Glomerular endothelial cell (primary cell): Measurements from ENCODE around the gene LIPM. TPM values are rescaled to one million over a fixed set of nuclear protein-coding genes. Genes with fewer than 3 reads are reported as not detected.

Experiments used
- total RNA-seq: library from RNA; depleted of rRNA; stranded (reverse); fragments of >200 nt; gene quantifications from 2 replicates; pipeline ENCODE4 v1.2.3, GENCODE V29; 2015

LIPM gene
- total RNA-seq, 1 donor from 2014 or later, result not detected

Other genes starting within 250 kb of the LIPM start
- gene RNLS, start 219.4 kb upstream of the LIPM start, total RNA-seq, result 1.5 and 5.9 TPM in 2 replicates
- gene LIPJ, start 216.0 kb upstream of the LIPM start, total RNA-seq, result not detected in 2 replicates
- 0.18 TPM in 1 of 2 replicates, not detected in the other for gene LIPF, start 138.3 kb upstream of the LIPM start, total RNA-seq
- not detected in 2 replicates for gene LIPK, start 96.5 kb upstream of the LIPM start, total RNA-seq
- gene LIPN, start 42.7 kb upstream of the LIPM start, total RNA-seq, result not detected in 2 replicates
- gene ANKRD22, start 49.1 kb downstream of the LIPM start, total RNA-seq, result not detected in 2 replicates
- 1.2 and 1.8 TPM in 2 replicates for gene STAMBPL1, start 77.5 kb downstream of the LIPM start, total RNA-seq
- 62.1 and 106 TPM in 2 replicates for gene ACTA2, start 150.0 kb downstream of the LIPM start, total RNA-seq
- gene FAS, start 188.1 kb downstream of the LIPM start, total RNA-seq, result 13.2 and 16.6 TPM in 2 replicates